HEK293T (cell line): Measurements from ENCODE around the gene AKT1.

Source experiments
- CTCF ChIA-PET: fragments of 350-600 bp; formaldehyde crosslinking; extraction: SDS; loops from one replicate; lab custom pipeline; 2021; ENCODE audit warnings: antibody characterized with exemption, inconsistent platforms; lab: Yijun Ruan, JAX
- POLR2A ChIA-PET: fragments of 350-600 bp; formaldehyde crosslinking; extraction: SDS; loops from one replicate; lab custom pipeline; 2020; ENCODE audit warnings: antibody characterized with exemption, inconsistent platforms; lab: Yijun Ruan, JAX
- DNase-seq: peaks from one replicate; pipeline ENCODE4 v3.0.0; 2012; ENCODE audit warnings: mixed read lengths; ENCODE audit errors: extremely low spot score
- ARNT ChIP-seq: fragments of 450-650 bp; IDR thresholded peaks from 2 replicates; pipeline ENCODE4 v1.6.1; 2017; ENCODE audit warnings: mild to moderate bottlenecking
- BHLHE40 ChIP-seq: fragments of 450-650 bp; IDR thresholded peaks from 2 replicates; pipeline ENCODE4 v1.6.1; 2016; ENCODE audit warnings: mild to moderate bottlenecking, moderate library complexity, borderline replicate concordance
- CTBP1 ChIP-seq: fragments of 450-650 bp; IDR thresholded peaks from 2 replicates; pipeline ENCODE4 v1.6.1; 2016; ENCODE audit warnings: borderline replicate concordance
- ELF4 ChIP-seq: fragments of 450-650 bp; IDR thresholded peaks from 2 replicates; pipeline ENCODE4 v1.6.1; 2017; ENCODE audit warnings: antibody characterized with exemption
- FOXA1 ChIP-seq: fragments of 450-650 bp; IDR thresholded peaks from 2 replicates; pipeline ENCODE4 v1.6.1; 2016; ENCODE audit warnings: mild to moderate bottlenecking
- FOXK2 ChIP-seq: fragments of 450-650 bp; IDR thresholded peaks from 2 replicates; pipeline ENCODE4 v1.6.1; 2016; ENCODE audit warnings: mild to moderate bottlenecking
- FOXM1 ChIP-seq: fragments of 450-650 bp; IDR thresholded peaks from 2 replicates; pipeline ENCODE4 v1.6.1; 2017; ENCODE audit warnings: mild to moderate bottlenecking, borderline replicate concordance
- HDGF ChIP-seq: fragments of 450-650 bp; IDR thresholded peaks from 2 replicates; pipeline ENCODE4 v1.6.1; 2017; ENCODE audit warnings: antibody characterized with exemption, borderline replicate concordance
- L3MBTL2 ChIP-seq: fragments of 450-650 bp; conservative IDR thresholded peaks from 2 replicates; pipeline ENCODE4 v1.6.1; 2016; ENCODE audit warnings: mild to moderate bottlenecking
- LEF1 ChIP-seq: fragments of 450-650 bp; IDR thresholded peaks from 2 replicates; pipeline ENCODE4 v1.6.1; 2017; ENCODE audit warnings: mild to moderate bottlenecking, borderline replicate concordance
- NFRKB ChIP-seq: fragments of 450-650 bp; IDR thresholded peaks from 2 replicates; pipeline ENCODE4 v1.6.1; 2016; ENCODE audit warnings: mild to moderate bottlenecking, moderate library complexity
- SP1 ChIP-seq: fragments of 450-650 bp; IDR thresholded peaks from 2 replicates; pipeline ENCODE4 v1.6.1; 2017
- SUZ12 ChIP-seq: fragments of 450-650 bp; IDR thresholded peaks from 2 replicates; pipeline ENCODE4 v1.6.1; 2016; ENCODE audit warnings: mild to moderate bottlenecking
- TARDBP ChIP-seq: fragments of 450-650 bp; IDR thresholded peaks from 2 replicates; pipeline ENCODE4 v1.6.1; 2016
- ZNF384 ChIP-seq: fragments of 450-650 bp; IDR thresholded peaks from 2 replicates; pipeline ENCODE4 v1.6.1; 2016
- TF ChIP-seq, protein P1 (sequence below): fragments of 450-650 bp; IDR thresholded peaks from 2 replicates; pipeline ENCODE4 v1.6.1; 2016

AKT1 gene

DNA sequence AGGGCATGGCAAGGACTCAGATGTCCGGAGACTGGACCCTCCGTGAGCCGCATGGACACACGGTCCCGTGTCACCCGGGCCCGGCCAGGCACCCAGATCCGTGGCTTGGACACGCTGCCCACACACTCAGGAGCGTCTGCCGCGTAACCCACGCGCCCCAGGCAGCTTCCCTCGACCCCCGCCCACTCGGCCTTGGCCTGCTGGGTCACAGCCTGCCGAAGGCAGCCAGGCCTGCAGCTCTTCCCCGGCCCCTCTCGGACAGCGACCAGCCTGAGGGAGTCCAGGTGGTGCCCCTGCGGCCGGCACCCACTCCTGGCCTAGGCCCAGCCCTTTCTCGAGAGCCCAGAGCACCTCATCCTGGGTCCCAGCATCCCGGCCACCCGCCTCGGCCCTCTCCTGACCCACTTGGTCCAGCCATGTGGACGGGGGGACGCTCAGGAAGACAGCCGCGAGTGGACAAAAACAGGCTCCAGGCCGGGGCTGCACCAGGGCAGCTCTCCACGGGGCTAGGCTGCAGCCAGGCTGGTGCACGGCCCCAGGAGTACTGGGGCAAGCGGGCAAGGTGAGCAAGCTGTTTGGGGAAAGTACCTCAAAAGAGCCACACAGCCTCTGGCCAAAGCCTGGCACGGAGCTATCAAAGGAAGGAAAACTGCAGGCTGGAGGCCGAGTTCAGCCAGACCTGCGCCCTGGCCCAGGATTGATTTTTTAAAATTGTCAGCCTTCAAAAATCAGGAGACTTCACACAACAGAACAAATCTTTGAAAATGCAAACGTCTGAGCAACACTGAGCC is 6.5 kb downstream of the AKT1 start:
- POLR2A ChIA-PET: interaction anchor here (1.0 kb wide), 1 partner anchor 36 kb away, joined by 3 read pairs; the partner anchor contains the start of gene SIVA1
- DNase-seq: no peak
- TF ChIP-seq BHLHE40 (no peak), L3MBTL2 (no peak)
- CTCF ChIA-PET: no interaction called here

GRCh38 chr14:104788161-104788818 is 7.3 kb downstream of the AKT1 start:
- TF ChIP-seq ZNF384: no peak
- TF ChIP-seq NFRKB: no peak
- no peak for TF ChIP-seq ELF4
- TF ChIP-seq SUZ12: no peak
- TF ChIP-seq BHLHE40: no peak
- no peak for TF ChIP-seq FOXK2
- TF ChIP-seq FOXM1: no peak
- TF ChIP-seq ARNT: no peak
- TF ChIP-seq SP1: no peak
- TF ChIP-seq CTBP1: no peak
- TF ChIP-seq, protein P1, sequence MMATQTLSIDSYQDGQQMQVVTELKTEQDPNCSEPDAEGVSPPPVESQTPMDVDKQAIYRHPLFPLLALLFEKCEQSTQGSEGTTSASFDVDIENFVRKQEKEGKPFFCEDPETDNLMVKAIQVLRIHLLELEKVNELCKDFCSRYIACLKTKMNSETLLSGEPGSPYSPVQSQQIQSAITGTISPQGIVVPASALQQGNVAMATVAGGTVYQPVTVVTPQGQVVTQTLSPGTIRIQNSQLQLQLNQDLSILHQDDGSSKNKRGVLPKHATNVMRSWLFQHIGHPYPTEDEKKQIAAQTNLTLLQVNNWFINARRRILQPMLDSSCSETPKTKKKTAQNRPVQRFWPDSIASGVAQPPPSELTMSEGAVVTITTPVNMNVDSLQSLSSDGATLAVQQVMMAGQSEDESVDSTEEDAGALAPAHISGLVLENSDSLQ: no peak
- no peak for TF ChIP-seq FOXA1
- TF ChIP-seq LEF1: no peak
- no peak for TF ChIP-seq L3MBTL2
- no peak for TF ChIP-seq TARDBP
- no peak for TF ChIP-seq HDGF
- no peak for DNase-seq
- POLR2A ChIA-PET: interaction anchor here (1.2 kb wide), 1 partner anchor 35 kb away, joined by 3 read pairs; the partner anchor contains the start of gene SIVA1
- CTCF ChIA-PET: no interaction called here

DNA sequence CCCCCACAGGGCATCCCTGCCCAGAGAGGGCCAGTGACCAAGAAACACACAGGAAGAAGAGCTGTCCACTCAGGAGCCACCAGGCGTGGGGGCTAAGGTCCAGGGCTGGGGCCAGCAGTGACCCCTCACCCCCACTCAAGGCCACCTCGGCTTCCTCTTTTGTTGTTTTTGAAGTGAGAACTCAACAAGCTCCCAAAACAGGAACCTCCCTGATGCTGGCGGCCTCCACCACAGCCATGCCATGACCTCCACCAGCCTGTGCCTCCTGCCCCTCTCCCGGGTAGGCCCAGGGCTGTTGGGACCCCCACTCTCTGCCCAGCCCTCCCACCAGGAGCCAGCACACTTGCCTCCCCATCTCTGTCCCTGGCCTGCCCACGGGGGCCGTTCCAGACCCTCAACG is 7.8 kb downstream of the AKT1 start:
- no peak for DNase-seq
- CTCF ChIA-PET: no interaction called here
- POLR2A ChIA-PET: interaction anchor here (1.2 kb wide), 1 partner anchor 35 kb away, joined by 3 read pairs; the partner anchor contains the start of gene SIVA1
- no peak for TF ChIP-seq ARNT
- no peak for TF ChIP-seq NFRKB
- TF ChIP-seq HDGF: no peak
- no peak for TF ChIP-seq SUZ12
- TF ChIP-seq LEF1: no peak
- TF ChIP-seq FOXA1: no peak
- TF ChIP-seq, protein P1: no peak
- no peak for TF ChIP-seq BHLHE40
- TF ChIP-seq SP1: no peak
- no peak for TF ChIP-seq ELF4
- TF ChIP-seq CTBP1: no peak
- TF ChIP-seq TARDBP: no peak
- TF ChIP-seq FOXM1: no peak
- no peak for TF ChIP-seq ZNF384
- TF ChIP-seq L3MBTL2: no peak
- TF ChIP-seq FOXK2: no peak

- CTCF ChIA-PET: no interaction called here
- TF ChIP-seq FOXK2 (no peak), TARDBP (no peak), BHLHE40 (no peak), FOXM1 (no peak), ZNF384 (no peak), FOXA1 (no peak), NFRKB (no peak), ELF4 (no peak), SUZ12 (no peak), LEF1 (no peak), CTBP1 (no peak), ARNT (no peak), SP1 (no peak), HDGF (no peak), L3MBTL2 (no peak)
- TF ChIP-seq, protein P1: no peak
- DNase-seq: no peak
- POLR2A ChIA-PET: interaction anchor here (1.2 kb wide), 1 partner anchor 34 kb away, joined by 3 read pairs; the partner anchor contains the start of gene SIVA1
These were observed 8.5 kb downstream of the AKT1 start for GRCh38 chr14:104786726-104787675.

- ChIA-PET CTCF (no interaction called here), POLR2A (no interaction called here)
These were observed 9.4 kb downstream of the AKT1 start for GRCh38 chr14:104786091-104786586.

More at GRCh38 chr14:104786091-104786586, 9.4 kb downstream of the AKT1 start:
- no peak for DNase-seq
- TF ChIP-seq FOXK2 (no peak), FOXA1 (no peak), SP1 (no peak), TARDBP (no peak), ELF4 (no peak), LEF1 (no peak), SUZ12 (no peak), ZNF384 (no peak)
- TF ChIP-seq, protein P1: no peak
